K562 (cell line): ENCODE data around the gene PRKAG2. TPM values are rescaled to one million over a fixed set of nuclear protein-coding genes. Genes with fewer than 3 reads are reported as not detected.

Source experiments
- ATAC-seq: fragments of 200-7000 bp; cut with Tn5 transposase; 3 replicates; pipeline ENCODE4 v1.9.1; 2020; ENCODE audit warnings: moderate library complexity
- BruUV-seq: library from RNA; stranded (reverse); fragments of 400-500 nt; replicated peaks from 2 replicates; lab custom pipeline; 2021; lab: Mats Ljungman, UMichigan
- CTCF ChIA-PET: fragments of 300-600 bp; formaldehyde crosslinking; extraction: SDS; loops from one replicate; lab custom pipeline; 2021; ENCODE audit warnings: low intra/inter-chr PET ratio; lab: Yijun Ruan, JAX
- POLR2A ChIA-PET: fragments of 300-600, 350-650 bp; sonication (Branson Sonifier 250); formaldehyde crosslinking; extraction: SDS; loops from one replicate; lab custom pipeline; 2021; ENCODE audit warnings: antibody characterized with exemption, inconsistent platforms; lab: Yijun Ruan, JAX
- DNase-seq, 4 experiments: peaks; one replicate each; pipeline versions ENCODE4 v3.0.0 to v3.0.0-alpha.2; 2011 to 2018; ENCODE audit warnings: low spot score in 3 of 4, mixed read lengths in 3 of 4; ENCODE audit errors: extremely low read depth in 1 of 4
- FAIRE-seq: peaks from 2 replicates; lab custom pipeline; 2011; peaks lifted over from hg19 to GRCh38; lab: Jason Lieb, UNC
- H2AFZ ChIP-seq: 2 replicates; pipeline ENCODE4 v1.6.0; 2011; ENCODE audit warnings: low read depth, low read length, control low read depth, inconsistent platforms
- H3K27ac ChIP-seq: fragments of 200-600 bp; 3 replicates; pipeline ENCODE4 v1.8.0; 2011; ENCODE audit warnings: low read depth, mild to moderate bottlenecking, control low read depth, inconsistent platforms, low read length, moderate library complexity, mixed read lengths; ENCODE audit errors: extremely low read depth
- H3K27me3 ChIP-seq, 2 experiments: fragments of 300-600 bp in 1 of 2; 2 replicates in 1 of 2; 3 replicates in 1 of 2; pipeline versions ENCODE4 v1.6.0 to v1.8.0; 2011; ENCODE audit warnings: inconsistent platforms in 2 of 2, low read length in 2 of 2, mild to moderate bottlenecking in 1 of 2, mixed read lengths in 1 of 2, moderate library complexity in 1 of 2; ENCODE audit not compliant: control insufficient read depth in 2 of 2, insufficient read depth in 2 of 2
- H3K36me3 ChIP-seq: fragments of 300-600 bp; 3 replicates; pipeline ENCODE4 v1.8.0; 2011; ENCODE audit warnings: mild to moderate bottlenecking, low read length, inconsistent platforms; ENCODE audit not compliant: control insufficient read depth, insufficient read depth
- H3K4me1 ChIP-seq, 2 experiments: fragments of 200-600 bp in 1 of 2; replicated peaks in 1 of 2; 2 replicates in 1 of 2; 3 replicates in 1 of 2; pipeline versions ENCODE4 v1.5.1 to v1.8.0; 2011; ENCODE audit warnings: inconsistent platforms in 2 of 2, low read length in 2 of 2, mild to moderate bottlenecking in 1 of 2, mixed read lengths in 1 of 2, moderate library complexity in 1 of 2; ENCODE audit not compliant: control insufficient read depth in 2 of 2, insufficient read depth in 2 of 2
- H3K4me2 ChIP-seq: 2 replicates; pipeline ENCODE4 v1.6.1; 2011; ENCODE audit warnings: low read length, control low read depth, inconsistent platforms, mixed read lengths; ENCODE audit not compliant: insufficient read depth
- H3K4me3 ChIP-seq: fragments of 200-600 bp; sonication (generic), shearing (Covaris generic); 2 replicates; pipeline ENCODE4 v1.5.1; 2016; ENCODE audit warnings: control low read depth, inconsistent platforms
- H3K79me2 ChIP-seq: fragments of 200-600 bp; 3 replicates; pipeline ENCODE4 v1.8.0; 2011; ENCODE audit warnings: low read length, inconsistent platforms; ENCODE audit not compliant: control insufficient read depth, insufficient read depth
- H3K9ac ChIP-seq, 2 experiments: 2 replicates each; pipeline versions ENCODE4 v1.6.0 to v1.6.1; 2011; ENCODE audit warnings: low read depth in 2 of 2, low read length in 2 of 2, control low read depth in 1 of 2, inconsistent platforms in 1 of 2, mild to moderate bottlenecking in 1 of 2, mixed read lengths in 1 of 2; ENCODE audit not compliant: insufficient read depth in 1 of 2
- H3K9me1 ChIP-seq: one replicate; pipeline ENCODE4 v1.6.0; 2011; ENCODE audit warnings: inconsistent platforms, mild to moderate bottlenecking, low read length, moderate library complexity; ENCODE audit not compliant: control insufficient read depth, insufficient read depth
- H3K9me3 ChIP-seq: replicated peaks from 2 replicates; pipeline ENCODE4 v1.5.1; 2011; ENCODE audit warnings: low read depth, low read length, inconsistent platforms; ENCODE audit not compliant: control insufficient read depth, insufficient read depth
- H4K20me1 ChIP-seq: replicated peaks from 2 replicates; pipeline ENCODE4 v1.6.1; 2011; ENCODE audit warnings: low read length, inconsistent platforms, mixed read lengths; ENCODE audit not compliant: control insufficient read depth, insufficient read depth
- CBFA2T2 ChIP-seq: fragments of 450-650 bp; conservative IDR thresholded peaks from 2 replicates; pipeline ENCODE4 v1.6.1; 2017; ENCODE audit warnings: mild to moderate bottlenecking
- CHAMP1 ChIP-seq: fragments of 450-650 bp; IDR thresholded peaks from 2 replicates; pipeline ENCODE4 v1.6.1; 2016; ENCODE audit warnings: mild to moderate bottlenecking
- IFI16 ChIP-seq: fragments of 250-450 bp; sonication (Bioruptor Pico); IDR thresholded peaks from 2 replicates; pipeline ENCODE4 v2.1.2; 2022; ENCODE audit warnings: mild to moderate bottlenecking, inconsistent platforms
- MYC ChIP-seq, 2 experiments: fragments of 250-450 bp in 1 of 2; sonication (Bioruptor Pico) in 1 of 2; IDR thresholded peaks; 2 replicates each; pipeline versions ENCODE4 v1.5.1 to v1.6.1; 2012 to 2021; ENCODE audit warnings: low read depth in 2 of 2, borderline replicate concordance in 1 of 2, improper control_type of control experiment in 1 of 2, low read length in 1 of 2, mild to moderate bottlenecking in 1 of 2, moderate library complexity in 1 of 2
- PTRF ChIP-seq: fragments of 450-650 bp; IDR thresholded peaks from 2 replicates; pipeline ENCODE4 v1.6.1; 2016; ENCODE audit warnings: mild to moderate bottlenecking, missing genetic modification characterization, missing compliant biosample characterization
- TEAD1 ChIP-seq, 2 experiments: fragments of 450-650 bp in 1 of 2; sonication (generic) in 1 of 2; formaldehyde crosslinking; IDR thresholded peaks; 2 replicates each; pipeline versions ENCODE4 v1.4.0 to v1.8.0; 2020 to 2022; ENCODE audit warnings: mild to moderate bottlenecking in 2 of 2, missing genetic modification reagents in 1 of 2
- ZNF407 ChIP-seq: fragments of 450-650 bp; IDR thresholded peaks from 2 replicates; pipeline ENCODE4 v1.6.1; 2016; ENCODE audit warnings: low read depth
- ZNF75A ChIP-seq: fragments of 450-650 bp; formaldehyde crosslinking; IDR thresholded peaks from 2 replicates; pipeline ENCODE4 v1.4.0; 2020; ENCODE audit warnings: mild to moderate bottlenecking
- WGBS: fragments of 100-300 bp; shearing (Covaris generic); methylation state at CpG from one replicate; pipeline ENCODE4 v1.1.6; 2016; ENCODE audit warnings: low coverage, mixed read lengths; ENCODE audit not compliant: insufficient coverage; ENCODE audit errors: missing lambda C conversion rate; 5-methylcytosine and 5-hydroxymethylcytosine counted together
- in situ Hi-C: fragments of 300-500 bp; cut with MboI; formaldehyde crosslinking; loops from 4 replicates; pipeline ENCODE4 v1.15.0; 2018; ENCODE audit warnings: inconsistent platforms, mixed read lengths
- intact Hi-C: fragments of 100-400 bp; cut with micrococcal nuclease; formaldehyde crosslinking; loops from 2 replicates; pipeline ENCODE4 v1.14.2; 2022
- polyA plus RNA-seq, 8 experiments: library from polyadenylated mRNA; depleted of rRNA in 4 of 8; stranded (reverse) in 5 of 8; unstranded in 3 of 8; fragments of >200 nt; fragmentation: Nextera tagmentation in 2 of 8; fragmentation: Illumina TruSeq in 1 of 8; extraction: Ambion mirVana in 2 of 8; extraction: Trizol in 1 of 8; gene quantifications; 2 replicates each; pipeline versions ENCODE4 v1.2.1 to v1.2.3, GENCODE V29; 2011 to 2014; ENCODE audit warnings: inconsistent platforms in 1 of 8, missing spikeins in 1 of 8
- total RNA-seq, 7 experiments: library from RNA; depleted of rRNA in 6 of 7; stranded (reverse); fragments of >200 nt in 6 of 7; fragmentation: Illumina TruSeq in 2 of 7; extraction: Trizol in 2 of 7; gene quantifications; 2 replicates each; pipeline versions ENCODE4 v1.2.1 to v1.2.3, GENCODE V29; 2011 to 2021; ENCODE audit warnings: low replicate concordance in 1 of 7

The PRKAG2 gene
- total and polyA plus RNA-seq, 9 of the 15 experiments (the other 6 are each of a cell fraction or from before 2014, with no cell fraction given): 0.99 to 5.6 (median 3.3) TPM

GRCh38 chr7:151716323-151716722, 160.6 kb downstream of the PRKAG2 start:
- BruUV-seq: no TSS peak
- WGBS: 0% methylated on average over 5 of the region's 5 CpGs
- H3K9me3 ChIP-seq: no peaks in the 10 kb centered on the region
- H4K20me1 ChIP-seq: no peaks in the 10 kb centered on the region
- in situ Hi-C loops (no loop called here), intact Hi-C loops (no loop called here)
- H3K4me1 ChIP-seq: peaks cover 0 to 3% of the 10 kb centered on the region in 2 experiments; a peak in 1 of 5 replicates
- H3K27ac ChIP-seq: no peak overlapping the region
- H3K79me2 ChIP-seq: no peaks in the 10 kb centered on the region
- H3K36me3 ChIP-seq: no peaks in the 10 kb centered on the region
- H2AFZ ChIP-seq: no peak overlapping the region
- POLR2A ChIA-PET: no interaction called here
- FAIRE-seq (no peak), DNase-seq (no peak)
- CTCF ChIA-PET: no interaction called here
- TF ChIP-seq TEAD1 (CRISPR knock-in tag; IDR thresholded peaks at IDR 0.05): no peak
- no peak for TF ChIP-seq PTRF (tag)
- no peak for TF ChIP-seq ZNF407
- TF ChIP-seq CHAMP1: no peak
- no peak for TF ChIP-seq MYC (IDR thresholded peaks at IDR 0.05; ENCODE audit: low read depth, low read length)
- no peak for TF ChIP-seq MYC (CRISPR knock-in tag; IDR thresholded peaks at IDR 0.05; ENCODE audit: borderline replicate concordance, low read depth)
- TF ChIP-seq CBFA2T2: no peak
- no peak for TF ChIP-seq ZNF75A
- no peak for TF ChIP-seq IFI16 (CRISPR knock-in tag)
- TF ChIP-seq, all 486 proteins: peak for 0
- no peak for ATAC-seq
- peaks cover 51 to 84% of the 10 kb centered on the region in 2 experiments for H3K27me3 ChIP-seq
- H3K4me2 ChIP-seq: no peak overlapping the region
- H3K4me3 ChIP-seq: no peak overlapping the region
- no peak overlapping the region for H3K9ac ChIP-seq
- no peaks in the 10 kb centered on the region for H3K9me1 ChIP-seq
